Osteoblast (primary cell): ENCODE results near the gene B3GALNT1. TPM values are rescaled to one million over a fixed set of nuclear protein-coding genes. Genes with fewer than 3 reads are reported as not detected.

Experiments used
- DNase-seq: peaks from one replicate; pipeline ENCODE4 v3.0.0; 2011; ENCODE audit warnings: low spot score, mixed read lengths; ENCODE audit not compliant: insufficient read length; ENCODE audit errors: missing footprints
- H2AFZ ChIP-seq: 2 replicates; pipeline ENCODE4 v1.6.0; 2011; ENCODE audit warnings: mild to moderate bottlenecking, low read length
- H3K27ac ChIP-seq: 2 replicates; pipeline ENCODE4 v1.5.1; 2011; ENCODE audit warnings: mild to moderate bottlenecking, low read depth, low read length, moderate library complexity
- H3K27me3 ChIP-seq: 2 replicates; pipeline ENCODE4 v1.6.0; 2012; ENCODE audit warnings: mild to moderate bottlenecking, control low read depth, inconsistent platforms, low read length, moderate library complexity; ENCODE audit not compliant: insufficient read depth
- H3K36me3 ChIP-seq: 2 replicates; pipeline ENCODE4 v1.5.1; 2011; ENCODE audit warnings: mild to moderate bottlenecking, low read length, control low read depth, moderate library complexity; ENCODE audit not compliant: insufficient read depth
- H3K4me1 ChIP-seq: 2 replicates; pipeline ENCODE4 v1.5.1; 2011; ENCODE audit warnings: mild to moderate bottlenecking, low read length, control low read depth, moderate library complexity; ENCODE audit not compliant: insufficient read depth
- H3K4me2 ChIP-seq: 2 replicates; pipeline ENCODE4 v1.6.0; 2011; ENCODE audit warnings: mild to moderate bottlenecking, low read length; ENCODE audit not compliant: insufficient read depth
- H3K4me3 ChIP-seq: fragments of 200-600 bp; sonication (generic); 3 replicates; pipeline ENCODE4 v1.5.1; 2012; ENCODE audit warnings: mild to moderate bottlenecking, low read length, inconsistent platforms; ENCODE audit not compliant: insufficient read depth
- H3K79me2 ChIP-seq: 2 replicates; pipeline ENCODE4 v1.6.0; 2012; ENCODE audit warnings: mild to moderate bottlenecking, low read length, control low read depth, inconsistent platforms; ENCODE audit not compliant: insufficient read depth
- H3K9me3 ChIP-seq: 2 replicates; pipeline ENCODE4 v1.5.1; 2011; ENCODE audit warnings: low read depth, low read length, control low read depth
- H4K20me1 ChIP-seq: 2 replicates; pipeline ENCODE4 v1.6.0; 2012; ENCODE audit warnings: mild to moderate bottlenecking, low read length, control low read depth; ENCODE audit not compliant: insufficient read depth
- CTCF ChIP-seq: IDR thresholded peaks from 2 replicates; pipeline ENCODE4 v1.5.1; 2011; ENCODE audit warnings: mild to moderate bottlenecking, low read depth, low read length, moderate library complexity; ENCODE audit errors: extremely low read depth
- total RNA-seq: library from RNA; depleted of rRNA; stranded (reverse); fragments of >200 nt; gene quantifications from 2 replicates; pipeline ENCODE4 v1.2.3, GENCODE V29; 2012

Gene B3GALNT1
- total RNA-seq, 1 donor = 25.0 TPM

- H3K36me3 ChIP-seq = no peaks in the 10 kb centered on the region
- H4K20me1 ChIP-seq = no peaks in the 10 kb centered on the region
- H3K27me3 ChIP-seq = no peaks in the 10 kb centered on the region
- no peak for DNase-seq
- no peaks in the 10 kb centered on the region for H3K79me2 ChIP-seq
- H3K9me3 ChIP-seq = no peaks in the 10 kb centered on the region
- no peak overlapping the region for H3K27ac ChIP-seq
- H3K4me3 ChIP-seq = no peak overlapping the region
- no peak for TF ChIP-seq CTCF
- H3K4me2 ChIP-seq = no peak overlapping the region
- H2AFZ ChIP-seq = no peak overlapping the region
- no peaks in the 10 kb centered on the region for H3K4me1 ChIP-seq
Observed at GRCh38 chr3:161049683-161050248, 55.4 kb downstream of the B3GALNT1 start.

- no peaks in the 10 kb centered on the region for H3K9me3 ChIP-seq
- peaks cover 23% of the 10 kb centered on the region for H3K4me1 ChIP-seq
- no peaks in the 10 kb centered on the region for H4K20me1 ChIP-seq
- no peak overlapping the region for H3K4me2 ChIP-seq
- H3K79me2 ChIP-seq = no peaks in the 10 kb centered on the region
- H3K27ac ChIP-seq = peak overlapping the region; percentile 32
- H3K36me3 ChIP-seq = no peaks in the 10 kb centered on the region
- TF ChIP-seq CTCF = no peak
- no peak overlapping the region for H2AFZ ChIP-seq
- DNase-seq = peak; percentile 22
- H3K27me3 ChIP-seq = no peaks in the 10 kb centered on the region
- H3K4me3 ChIP-seq = no peak overlapping the region
Observed at GRCh38 chr3:161043336-161044035, 61.7 kb downstream of the B3GALNT1 start.

DNA sequence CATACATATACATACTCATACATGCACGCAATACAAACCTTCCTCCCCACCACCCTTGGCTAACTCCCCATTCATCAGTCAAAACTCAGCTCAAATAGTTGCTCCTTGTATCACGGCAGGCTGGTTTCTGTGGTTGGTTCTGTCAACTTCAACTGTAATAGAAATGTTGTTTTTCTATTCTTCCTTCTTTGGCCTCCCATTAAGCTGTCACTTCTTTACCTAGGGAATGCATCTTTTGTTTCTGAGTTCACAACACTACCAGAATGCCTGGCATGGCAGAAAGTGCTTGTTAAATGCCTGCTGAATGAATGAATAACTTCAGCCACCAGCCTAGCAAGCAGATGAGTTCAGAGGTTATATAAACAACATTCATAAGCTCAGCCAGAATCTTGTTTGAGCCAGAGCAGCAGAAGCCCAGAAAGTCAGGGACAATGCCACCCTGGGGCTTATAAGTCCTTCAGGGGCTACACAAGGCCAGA is 63.1 kb downstream of the B3GALNT1 start:
- no peak overlapping the region for H3K4me3 ChIP-seq
- peak overlapping the region; percentile 51 for H3K4me2 ChIP-seq
- no peaks in the 10 kb centered on the region for H3K36me3 ChIP-seq
- peaks cover 27% of the 10 kb centered on the region for H3K4me1 ChIP-seq
- H3K79me2 ChIP-seq = no peaks in the 10 kb centered on the region
- no peaks in the 10 kb centered on the region for H4K20me1 ChIP-seq
- peak overlapping the region; percentile 64 for H2AFZ ChIP-seq
- peak; percentile 44 for DNase-seq
- H3K27me3 ChIP-seq = no peaks in the 10 kb centered on the region
- H3K27ac ChIP-seq = peak overlapping the region; percentile 94
- no peak for TF ChIP-seq CTCF
- H3K9me3 ChIP-seq = no peaks in the 10 kb centered on the region

DNA sequence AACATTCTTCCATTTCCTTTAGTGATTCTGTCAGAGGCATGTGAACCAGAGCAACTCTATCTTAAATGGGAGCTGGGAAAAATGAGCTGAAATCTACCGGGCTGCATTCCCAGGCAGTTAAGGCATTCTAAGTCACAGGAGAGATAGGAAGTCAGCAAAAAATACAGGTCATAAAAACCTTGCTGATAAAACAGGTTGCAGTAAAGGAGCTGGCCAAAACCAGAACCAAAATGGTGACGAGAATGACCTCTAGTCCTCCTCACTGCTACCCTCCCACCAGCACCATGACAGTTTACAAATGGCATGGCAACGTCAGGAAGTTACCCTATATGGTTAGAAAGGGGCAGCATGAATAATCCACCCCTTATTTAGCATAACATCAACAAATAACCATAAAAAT is 66.4 kb downstream of the B3GALNT1 start:
- no peaks in the 10 kb centered on the region for H3K79me2 ChIP-seq
- peak overlapping the region; percentile 36 for H3K4me2 ChIP-seq
- no peaks in the 10 kb centered on the region for H4K20me1 ChIP-seq
- no peaks in the 10 kb centered on the region for H3K27me3 ChIP-seq
- no peaks in the 10 kb centered on the region for H3K36me3 ChIP-seq
- peak overlapping the region; percentile 82 for H3K27ac ChIP-seq
- no peak for TF ChIP-seq CTCF
- peak overlapping the region; percentile 68 for H2AFZ ChIP-seq
- no peaks in the 10 kb centered on the region for H3K9me3 ChIP-seq
- no peak overlapping the region for H3K4me3 ChIP-seq
- peaks cover 38% of the 10 kb centered on the region for H3K4me1 ChIP-seq
- no peak for DNase-seq
